ENCODE measurements around the gene SLC38A2.

The SLC38A2 gene

GRCh38 chr12:46365951-46366379 is 6.6 kb downstream of the SLC38A2 start:
- H3K4me3 ChIP-seq (ENCODE audit: low read depth, low read length), result peak overlapping the region; percentile 7

GRCh38 chr12:46364777-46365580 is 7.6 kb downstream of the SLC38A2 start:
- no peak for TF ChIP-seq CTCF (IDR thresholded peaks at IDR 0.05; ENCODE audit: low read depth, low read length)
- no peak overlapping the region; the same call in 1 of the 2 replicates for H3K4me3 ChIP-seq (ENCODE audit: low read depth, low read length)

More at GRCh38 chr12:46365951-46366379, 6.6 kb downstream of the SLC38A2 start:
- no peak for TF ChIP-seq CTCF (IDR thresholded peaks at IDR 0.05; ENCODE audit: low read depth, low read length)

- TF ChIP-seq CTCF (IDR thresholded peaks at IDR 0.05; ENCODE audit: low read depth, low read length), result no peak
- no peak overlapping the region for H3K4me3 ChIP-seq (ENCODE audit: low read depth, low read length)
Observed at GRCh38 chr12:46364300-46364696, 8.3 kb downstream of the SLC38A2 start.

GRCh38 chr12:46363582-46364299 is 8.8 kb downstream of the SLC38A2 start:
- H3K4me3 ChIP-seq (ENCODE audit: low read depth, low read length), result no peak overlapping the region
- TF ChIP-seq CTCF (IDR thresholded peaks at IDR 0.05; ENCODE audit: low read depth, low read length), result no peak

GRCh38 chr12:46362895-46363581 is 9.5 kb downstream of the SLC38A2 start:
- TF ChIP-seq CTCF (IDR thresholded peaks at IDR 0.05; ENCODE audit: low read depth, low read length), result no peak
- no peak overlapping the region for H3K4me3 ChIP-seq (ENCODE audit: low read depth, low read length)

- TF ChIP-seq CTCF (IDR thresholded peaks at IDR 0.05; ENCODE audit: low read depth, low read length), result no peak
- no peak overlapping the region for H3K4me3 ChIP-seq (ENCODE audit: low read depth, low read length)
Observed at GRCh38 chr12:46361667-46362034, 10.9 kb downstream of the SLC38A2 start.
